GM19328 (cell line): ENCODE results near the gene MYO18B.

Experiments used
- ATAC-seq: cut with Tn5 transposase; IDR thresholded peaks from one replicate; pipeline ENCODE4 v1.9.1; 2021; ENCODE audit warnings: mild to moderate bottlenecking, moderate library complexity; ENCODE audit not compliant: unreplicated experiment

The MYO18B gene

DNA sequence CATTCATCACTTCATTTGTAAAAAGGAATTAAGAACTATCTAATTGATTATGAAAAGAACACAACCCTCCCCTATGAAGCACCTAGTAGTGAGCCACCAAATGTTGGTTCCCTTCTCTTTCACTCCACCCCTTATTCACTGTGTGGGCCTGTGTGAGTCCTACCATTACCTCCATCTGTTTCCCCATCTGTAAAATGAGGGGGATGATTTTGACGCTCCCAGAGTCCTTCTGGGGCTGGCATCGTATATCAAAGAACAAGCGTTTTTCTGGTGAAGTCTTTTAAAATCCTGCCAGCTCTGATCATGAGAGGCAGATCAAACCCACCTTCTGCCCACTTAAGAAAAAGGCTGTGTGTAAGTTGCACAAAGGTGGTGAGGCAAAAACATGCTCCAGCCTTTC lies 330.6 kb downstream of the MYO18B start:
- ATAC-seq = no peak

DNA sequence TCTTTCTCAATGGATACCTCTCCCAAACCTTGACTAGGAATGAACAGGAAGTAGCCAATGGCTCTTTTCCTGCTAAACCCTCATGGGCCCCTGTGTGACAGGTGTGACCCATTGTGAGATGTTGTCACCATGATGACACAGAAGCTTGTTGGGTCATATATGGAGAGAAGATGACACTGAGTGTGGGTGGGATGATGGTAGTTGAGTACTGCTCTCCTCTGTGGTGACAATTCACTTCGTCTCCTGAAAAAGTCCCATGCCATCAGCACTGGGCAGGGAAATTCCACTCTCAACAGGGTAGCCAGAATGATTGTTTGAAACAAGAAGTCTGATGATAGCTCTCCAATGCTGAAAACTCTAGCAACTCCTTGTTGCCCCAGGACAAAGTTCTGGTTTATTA lies 333.3 kb downstream of the MYO18B start:
- no peak for ATAC-seq

DNA sequence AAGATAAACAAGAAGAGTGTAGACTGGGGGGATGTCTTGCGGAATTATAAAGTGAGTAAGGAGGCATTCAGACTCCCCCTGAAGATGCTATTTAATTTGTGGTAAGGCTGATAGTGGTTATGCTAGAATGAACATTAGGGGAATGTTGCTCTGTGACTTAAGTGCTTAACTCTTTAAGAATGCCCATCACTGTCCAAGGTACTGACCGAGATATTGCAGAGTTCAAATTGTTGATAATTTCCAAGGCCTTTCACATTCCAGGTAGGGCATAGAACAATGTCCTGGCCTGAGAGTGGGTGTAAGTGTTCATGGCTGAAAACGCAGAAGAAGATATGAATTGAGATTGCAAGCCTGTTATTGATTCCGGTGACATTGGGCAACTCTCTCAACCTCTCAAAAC lies 337.0 kb downstream of the MYO18B start:
- ATAC-seq = no peak
